T-helper 1 cell treated with Interleukin-12 subunit alpha and Interleukin-12 subunit beta and Interleukin-4 antibody, amounts not matched to agents 30 ng/mL and 1 ng/mL, for 36 hours (primary cell): ENCODE measurements around the gene ZNF805. TPM values are rescaled to one million over a fixed set of nuclear protein-coding genes. Genes with fewer than 3 reads are reported as not detected.

ENCODE experiments used
- intact Hi-C: fragments of 100-400 bp; cut with micrococcal nuclease; formaldehyde crosslinking; loops from one replicate; pipeline ENCODE4 v1.15.1; 2024
- total RNA-seq: library from RNA; stranded (reverse); gene quantifications from 2 replicates; pipeline ENCODE4 v1.2.3, GENCODE V29; 2022

ZNF805 gene
- total RNA-seq, 1 donor from 2014 or later = 9.4 TPM

DNA sequence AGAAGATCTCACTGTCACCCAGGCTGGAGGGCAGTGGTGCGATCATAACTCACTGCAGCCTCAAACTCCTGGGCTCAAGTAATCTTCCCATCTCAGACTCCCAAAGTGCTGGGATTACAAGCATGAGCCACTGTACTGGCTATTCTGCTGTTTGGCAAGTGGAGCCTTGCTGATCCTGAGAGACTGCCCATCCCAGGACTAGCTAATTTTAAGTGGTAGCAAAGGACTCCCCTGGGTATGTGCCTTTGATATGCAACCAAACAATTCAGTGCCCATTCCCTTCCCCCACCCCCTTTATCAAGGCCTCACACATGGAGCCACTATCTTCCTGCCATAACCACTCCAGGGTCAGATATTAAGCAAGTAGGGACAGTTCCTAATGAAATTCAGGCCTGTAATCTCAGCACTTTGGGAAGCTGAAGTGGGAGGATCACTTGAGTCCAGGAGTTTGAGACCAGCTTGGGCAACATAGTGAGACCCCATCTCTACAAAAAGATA, 22.9 kb downstream of the ZNF805 start:
- intact Hi-C loops = no loop called here

DNA sequence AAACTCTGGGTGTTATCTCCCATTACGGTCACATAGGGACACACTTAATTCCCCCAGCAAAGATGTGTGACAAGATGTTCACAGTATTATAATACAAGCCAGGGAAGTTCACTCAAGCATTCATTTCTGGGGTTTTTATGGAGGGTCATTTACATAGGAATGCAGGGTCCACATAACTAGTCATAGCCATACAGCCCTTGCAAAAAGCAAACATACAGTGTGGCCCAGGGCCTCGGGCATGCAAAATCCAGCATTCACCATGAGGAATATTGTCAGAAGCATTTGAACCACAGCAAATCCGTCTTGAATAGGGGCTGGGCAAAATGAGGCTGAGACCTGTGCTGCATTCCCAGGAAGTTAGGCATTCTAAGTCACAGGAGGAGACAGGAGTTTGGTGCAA, 26.9 kb downstream of the ZNF805 start:
- intact Hi-C loops = no loop called here

DNA sequence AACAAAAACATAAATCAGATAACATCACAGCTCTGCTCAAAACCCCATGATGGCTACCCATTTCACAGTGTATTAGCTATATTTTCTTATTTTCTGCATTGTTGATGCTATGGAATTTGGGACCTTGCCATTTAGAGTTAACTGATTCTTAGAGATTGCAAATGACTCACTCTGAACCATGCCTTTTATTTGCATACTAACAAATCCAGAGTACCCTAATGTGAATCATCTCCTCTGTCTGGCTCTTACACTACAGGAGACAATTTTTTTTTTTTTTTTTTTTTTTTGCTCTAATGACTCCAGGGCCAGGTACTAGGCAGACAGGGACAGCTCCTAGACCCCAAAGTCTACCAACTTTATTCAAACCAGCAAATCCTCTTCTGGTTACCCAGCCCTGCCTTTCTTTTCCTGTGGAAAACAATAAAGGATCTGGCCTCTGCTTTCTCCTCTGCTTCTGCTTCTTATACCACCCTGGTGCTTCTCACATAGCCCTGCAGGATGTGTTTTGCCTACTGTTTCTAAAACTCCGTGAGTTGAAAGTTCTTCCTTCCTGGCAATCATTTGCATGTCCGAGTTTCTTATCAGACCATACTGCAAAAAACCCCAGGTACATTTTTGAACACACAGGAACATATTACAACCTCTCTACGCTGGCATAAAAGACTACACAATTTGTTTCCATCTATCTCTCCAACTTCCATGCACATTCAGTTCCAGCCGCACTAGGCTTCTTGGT, 29.3 kb downstream of the ZNF805 start:
- intact Hi-C loops = no loop called here

DNA sequence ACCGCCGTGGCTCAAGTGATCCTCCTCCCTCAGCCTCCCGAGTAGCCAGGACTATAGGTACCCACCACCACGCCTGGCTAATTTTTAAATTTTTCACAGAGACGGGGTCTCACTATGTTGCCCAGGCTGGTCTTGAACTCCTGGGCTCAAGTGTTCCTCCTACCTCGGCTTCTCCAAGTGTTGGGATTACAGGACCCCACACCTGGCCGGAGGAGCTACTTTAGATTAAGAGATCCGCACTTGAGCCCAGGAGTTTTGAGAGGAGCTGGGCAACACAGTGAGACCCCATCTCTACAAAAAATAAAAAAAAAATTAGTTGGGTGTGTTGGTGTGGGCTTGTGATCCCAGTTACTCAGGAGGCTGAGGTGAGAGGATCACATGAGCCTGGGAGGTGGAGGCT, 30.8 kb downstream of the ZNF805 start:
- intact Hi-C loops = no loop called here

DNA sequence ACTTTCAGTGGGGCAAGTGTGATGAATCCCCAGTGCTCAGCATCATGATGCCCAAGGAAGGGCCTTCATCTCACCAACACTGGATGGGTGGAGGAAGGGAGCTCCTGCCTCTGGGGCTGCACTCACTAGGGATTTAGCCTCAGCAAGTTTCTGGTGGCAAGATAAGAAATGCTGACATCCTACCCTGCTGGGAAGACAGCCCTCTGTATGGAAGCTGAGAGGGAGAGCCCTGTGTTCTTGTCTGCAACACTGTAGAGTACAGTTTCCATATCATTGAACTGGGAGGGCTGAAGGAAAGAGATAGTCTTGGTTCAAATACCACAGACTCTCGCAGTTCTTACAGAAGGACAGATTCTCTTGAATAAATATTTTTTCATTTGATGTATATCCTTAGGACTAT, 32.6 kb downstream of the ZNF805 start:
- intact Hi-C loops = no loop called here

DNA sequence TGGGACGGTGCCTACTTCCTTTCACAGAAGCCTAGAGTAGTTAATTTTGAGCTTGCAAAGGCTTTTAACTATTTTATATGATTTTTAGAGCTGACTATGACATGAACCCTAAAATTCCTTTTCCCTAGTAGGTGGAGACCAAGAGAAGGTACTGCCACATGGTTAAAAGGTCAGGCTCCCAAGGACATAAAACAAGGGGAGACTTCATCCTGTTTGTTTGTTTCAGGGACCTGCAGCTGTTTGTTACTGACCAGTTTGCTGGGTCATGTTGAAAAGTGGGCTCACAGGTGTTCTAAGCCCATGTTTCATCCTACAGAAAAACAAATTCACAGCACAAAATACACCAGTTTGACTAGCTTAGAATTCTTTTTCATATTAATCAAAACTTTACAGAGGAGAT, 36.0 kb downstream of the ZNF805 start:
- intact Hi-C loops = no loop called here

DNA sequence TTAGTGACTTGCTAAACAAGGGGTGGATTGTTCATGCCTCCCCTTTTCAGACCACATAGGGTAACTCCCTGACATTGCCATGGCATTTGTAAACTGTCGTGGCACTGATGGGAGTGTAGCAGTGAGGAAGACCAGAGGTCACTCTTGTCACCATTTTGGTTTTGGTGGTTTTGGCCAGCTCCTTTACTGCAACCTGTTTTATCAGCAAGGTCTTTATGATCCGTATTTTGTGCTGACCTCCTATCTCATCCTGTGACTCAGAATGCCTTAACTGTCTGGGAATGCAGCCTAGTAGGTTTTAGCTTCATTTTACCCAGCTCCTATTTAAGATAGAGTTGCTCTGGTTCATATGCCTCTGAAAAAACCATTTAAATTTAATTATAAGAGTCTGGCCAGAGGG, 38.0 kb downstream of the ZNF805 start:
- intact Hi-C loops = loop anchor here (2.0 kb wide), 1 partner anchor 1624 kb away; the partner anchor contains the start of gene U2AF2

DNA sequence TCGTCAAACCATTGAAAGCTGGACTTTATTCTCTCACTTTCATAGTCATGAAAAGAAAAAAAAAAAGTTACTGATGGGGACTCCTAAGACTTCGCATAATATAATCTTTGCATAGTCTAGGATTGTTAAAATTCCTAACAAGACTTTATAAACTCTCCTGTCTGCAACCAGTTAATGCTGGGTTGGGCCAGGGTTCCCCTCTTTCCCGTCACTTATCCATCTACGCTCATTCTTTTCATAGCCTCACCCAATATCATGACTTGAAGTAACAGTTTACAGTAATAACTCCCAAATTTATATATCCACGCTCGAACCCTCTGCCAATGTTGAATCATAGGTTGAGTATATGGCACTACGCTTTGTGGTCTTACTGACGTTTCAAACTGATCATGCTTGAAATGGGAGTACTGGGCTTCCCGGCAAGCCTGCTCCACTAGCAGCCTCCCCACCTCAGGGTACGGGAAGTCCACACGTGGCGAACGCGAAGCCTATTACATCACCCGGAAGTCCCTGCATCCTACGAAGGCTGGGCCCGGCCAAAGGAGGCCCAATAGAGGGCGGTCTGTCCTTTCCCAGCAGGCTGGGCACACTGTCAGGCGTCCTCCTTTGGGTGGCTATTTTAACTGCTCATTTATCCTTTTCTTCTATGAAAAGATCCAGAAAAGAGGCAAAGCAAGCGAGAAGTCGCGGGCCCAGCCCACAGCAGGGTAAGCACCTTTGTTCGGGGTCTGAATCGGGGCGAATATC, 39.2 kb downstream of the ZNF805 start:
- intact Hi-C loops = loop anchor here (1.0 to 2.0 kb wide), 21 partner anchors 39 to 1625 kb away; partner anchors contain the start of genes TRAPPC2B, U2AF2, ZNF17 and ZNF211

DNA sequence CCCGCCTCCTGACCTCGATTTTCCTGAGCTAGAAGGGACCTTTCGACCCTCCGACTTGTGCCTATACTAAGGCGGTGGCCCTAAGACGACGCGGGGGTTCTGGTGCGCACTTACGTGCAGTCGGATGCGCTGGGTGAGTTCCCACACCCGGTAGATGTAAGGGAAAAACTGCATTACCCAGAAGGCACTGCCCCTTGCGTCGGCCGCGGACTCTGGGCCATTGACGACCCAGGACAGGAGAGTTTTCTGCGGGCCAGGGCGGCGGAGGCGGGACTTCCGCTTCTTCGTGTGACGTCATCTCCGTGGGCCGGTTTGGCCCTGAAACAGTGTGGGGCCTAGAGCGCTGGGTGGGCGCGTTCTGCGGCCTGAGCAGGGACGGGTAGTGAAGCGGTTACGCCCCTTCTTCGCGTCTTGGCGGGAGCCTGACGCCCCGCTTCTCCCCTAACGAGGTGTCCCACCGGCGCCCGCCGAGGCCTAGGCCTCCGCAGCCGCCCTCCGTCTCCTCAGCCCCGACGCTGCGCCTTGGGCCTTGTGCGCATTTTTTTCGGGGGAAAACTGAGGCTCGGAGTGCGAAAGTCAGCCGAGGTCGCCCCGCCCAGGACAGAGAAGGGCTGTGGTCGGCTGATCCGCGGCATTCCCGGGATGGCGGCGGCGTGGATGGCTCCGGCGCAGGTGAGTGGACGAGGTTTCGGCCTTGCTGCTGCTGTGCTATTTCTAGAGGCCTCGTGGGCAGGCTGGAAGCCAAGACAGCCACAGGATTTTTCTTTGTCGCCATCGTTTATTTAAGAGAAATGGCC, 39.9 kb downstream of the ZNF805 start, which contains the start of gene ZNF460:
Gene ZNF460 (plus strand): TSS at position 321 of the 797 bp plus-strand sequence. CDS start 322 bp downstream, at position 643.
- intact Hi-C loops = loop anchor here (1.0 kb wide), 18 partner anchors 40 to 1047 kb away; partner anchors contain the start of genes TRAPPC2B, ZNF17, ZNF264 and ZNF304

DNA sequence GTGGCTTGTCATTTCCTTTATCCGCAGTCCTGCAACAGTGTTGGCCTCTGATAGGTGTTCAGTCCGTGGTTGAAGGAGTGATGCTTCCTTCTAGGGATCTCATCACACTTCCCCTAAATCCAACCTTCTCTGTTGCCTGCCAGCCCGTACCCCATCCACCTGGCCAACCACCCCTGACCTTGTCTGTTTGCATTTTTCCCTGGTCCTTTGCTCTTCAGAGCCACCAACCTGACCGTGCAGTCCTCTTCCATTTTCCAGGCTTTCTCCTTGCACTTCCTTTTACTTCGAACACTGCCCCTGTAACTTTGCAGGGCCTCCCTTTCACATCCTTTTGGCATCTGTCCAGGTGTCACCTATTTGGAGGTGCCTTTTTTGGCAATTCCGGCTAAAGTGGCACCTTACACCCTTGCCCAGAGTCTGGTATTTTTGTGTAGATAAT, 40.5 kb downstream of the ZNF805 start:
- intact Hi-C loops = loop anchor here (1.0 kb wide), 19 partner anchors 39 to 1046 kb away; partner anchors contain the start of genes TRAPPC2B, ZNF17, ZNF264 and ZNF304

DNA sequence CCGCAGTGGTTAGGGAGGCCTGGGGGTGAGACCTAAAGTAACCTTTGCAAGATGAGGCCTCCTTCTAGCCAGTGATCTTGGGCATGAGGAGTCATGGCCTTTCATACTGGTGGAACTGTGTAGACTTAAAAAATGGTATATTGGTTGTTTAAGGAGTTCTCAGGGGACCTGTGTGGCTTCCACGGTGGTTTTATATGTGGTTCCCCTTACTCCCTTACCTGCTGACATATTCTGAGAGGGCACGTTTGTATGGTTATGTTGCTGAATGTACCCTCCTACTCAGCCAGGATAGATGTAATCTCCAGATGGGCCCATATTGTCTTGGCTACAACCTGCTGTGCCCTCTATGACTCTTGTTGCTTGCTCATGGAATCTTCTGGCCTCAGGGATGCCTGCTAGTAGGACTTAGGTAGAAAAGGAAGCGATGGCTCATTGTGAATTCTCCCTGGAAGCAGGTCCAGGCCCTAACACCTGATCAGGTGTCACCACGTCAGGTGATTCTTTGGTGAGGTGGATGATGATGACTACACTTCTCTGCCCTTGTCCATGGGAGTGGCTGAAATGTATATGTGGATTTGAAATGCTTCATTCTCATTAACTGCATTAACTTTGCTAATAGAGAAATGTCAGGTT, 41.7 kb downstream of the ZNF805 start:
- intact Hi-C loops = no loop called here

DNA sequence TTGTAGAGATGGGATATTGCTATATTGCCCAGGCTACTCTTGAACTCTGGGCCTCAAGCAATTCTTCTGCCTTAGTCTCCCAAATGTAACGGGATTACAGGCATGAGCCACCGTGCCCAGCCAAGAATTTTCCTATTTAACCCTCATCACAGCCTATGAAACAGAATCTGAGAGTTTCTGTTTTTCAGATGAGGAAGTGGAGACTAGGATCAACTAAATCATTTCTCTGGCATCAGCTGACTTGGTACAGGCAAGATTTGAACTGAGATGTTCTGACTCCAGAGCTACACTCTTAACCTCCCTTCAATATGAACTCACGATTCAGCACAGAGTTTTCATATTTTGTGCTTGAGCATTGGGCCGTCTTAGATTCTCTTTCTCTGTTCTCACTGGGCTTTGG, 47.9 kb downstream of the ZNF805 start:
- intact Hi-C loops = no loop called here

DNA sequence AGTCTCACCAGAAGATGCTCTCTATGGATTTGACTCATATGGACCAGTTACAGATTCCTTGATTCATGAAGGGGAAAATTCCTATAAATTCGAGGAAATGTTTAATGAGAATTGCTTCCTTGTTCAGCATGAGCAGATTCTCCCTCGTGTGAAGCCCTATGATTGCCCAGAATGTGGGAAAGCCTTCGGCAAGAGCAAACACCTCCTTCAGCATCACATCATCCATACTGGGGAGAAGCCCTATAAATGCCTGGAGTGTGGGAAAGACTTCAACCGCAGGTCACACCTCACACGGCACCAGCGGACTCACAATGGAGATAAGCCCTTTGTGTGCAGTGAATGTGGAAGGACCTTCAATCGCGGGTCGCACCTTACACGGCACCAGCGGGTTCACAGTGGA, 50.5 kb downstream of the ZNF805 start:
- intact Hi-C loops = no loop called here

DNA sequence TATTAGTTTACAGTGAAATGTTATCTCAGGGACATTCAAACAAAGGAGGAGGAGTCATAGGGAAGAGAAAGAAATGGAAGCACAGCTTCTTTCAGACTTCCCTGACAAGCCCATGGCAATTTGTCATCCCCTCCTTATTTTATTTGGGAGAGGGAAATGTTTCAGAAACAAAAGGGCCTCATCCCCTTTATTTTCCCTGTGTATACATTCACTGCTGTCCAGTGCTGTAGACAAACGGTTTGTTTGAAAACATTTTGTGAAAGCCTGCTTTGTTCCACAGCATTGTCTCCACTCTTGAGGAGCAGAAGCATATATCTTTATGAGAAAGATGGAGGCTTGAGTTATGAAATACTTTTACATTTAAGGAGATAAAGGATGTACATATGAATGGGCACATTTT, 52.1 kb downstream of the ZNF805 start:
- intact Hi-C loops = no loop called here

DNA sequence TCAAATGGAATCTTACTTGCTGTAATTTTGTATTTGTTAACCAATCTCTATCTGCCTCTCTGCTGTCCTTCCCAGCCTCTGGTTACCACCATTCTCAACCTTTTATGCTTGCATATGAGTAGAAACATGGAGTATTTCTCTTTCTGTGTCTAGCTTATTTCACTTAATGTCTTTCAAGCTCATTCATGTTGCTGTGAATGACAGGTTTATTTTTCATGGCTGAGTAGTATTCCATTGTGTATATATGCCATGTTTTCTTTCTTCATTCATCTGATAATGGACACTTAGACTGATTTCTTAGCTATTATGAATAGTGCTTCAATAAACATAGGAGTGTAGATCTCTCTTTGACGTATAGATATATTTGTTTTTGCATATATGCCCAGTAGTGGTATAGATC, 53.3 kb downstream of the ZNF805 start:
- intact Hi-C loops = no loop called here

DNA sequence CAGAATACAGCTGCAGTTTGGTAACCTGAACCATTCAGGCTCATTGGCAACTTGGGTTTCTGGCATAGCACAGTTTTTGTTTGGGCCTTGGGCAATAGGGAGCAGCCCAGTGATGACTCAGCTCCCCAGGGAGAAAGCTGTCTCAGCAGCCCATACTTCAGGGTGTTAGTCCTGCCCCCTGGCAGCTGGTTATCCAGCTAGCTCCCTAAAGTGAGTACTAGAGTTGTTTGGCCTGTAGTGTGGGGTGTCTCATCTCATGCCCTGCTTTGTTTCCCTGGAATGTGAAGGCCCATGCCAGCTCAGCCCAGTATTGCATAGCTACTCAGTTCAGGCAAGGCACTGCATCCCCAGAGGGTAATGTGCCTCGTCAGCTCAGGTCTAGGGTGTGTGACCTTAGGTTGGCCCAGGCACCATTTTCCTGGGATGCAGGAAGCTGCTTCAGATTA, 61.6 kb downstream of the ZNF805 start:
- intact Hi-C loops = no loop called here

DNA sequence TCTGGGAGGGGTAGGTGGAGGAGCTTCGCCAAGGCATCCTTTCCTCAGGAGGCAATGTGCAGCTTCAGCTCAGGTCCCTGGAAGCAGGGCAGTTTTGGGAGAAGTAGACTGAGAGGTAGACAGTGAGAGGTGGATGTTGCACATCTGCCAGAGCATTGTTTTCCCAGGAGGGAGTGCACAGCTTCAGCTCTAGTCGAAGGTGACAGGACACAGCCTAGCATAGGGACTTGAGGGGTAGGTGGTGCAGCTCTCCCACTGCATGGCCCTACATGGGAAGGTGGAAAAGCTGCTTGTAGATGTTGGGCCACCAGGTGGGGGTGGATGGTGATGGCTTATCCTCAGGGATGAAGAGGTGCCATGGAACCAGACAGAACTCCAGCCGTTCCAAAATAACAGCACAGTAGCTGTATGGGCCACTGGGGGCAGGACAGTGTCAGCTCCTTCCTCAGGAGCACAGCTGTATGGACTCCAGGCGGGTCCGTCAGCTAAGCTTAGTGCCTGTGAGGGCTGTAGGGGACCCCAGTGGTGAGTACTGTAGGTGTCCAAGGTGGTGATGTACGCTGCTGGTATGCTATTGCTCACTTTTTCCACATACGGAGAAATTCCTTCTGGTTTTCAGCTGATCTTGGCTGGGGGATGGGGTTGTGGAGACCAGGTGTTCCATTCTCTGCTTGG, 62.4 kb downstream of the ZNF805 start:
- intact Hi-C loops = no loop called here
